NOMO-1 treated with DMSO at 0.1 percent for 48 hours (cell line): Measurements from ENCODE around the gene PPP6R2.

ENCODE experiments used
- DNase-seq: peaks from one replicate; lab custom pipeline; 2025; ENCODE audit not compliant: unreplicated experiment; lab: John Stamatoyannopoulos, UW

Gene PPP6R2

GRCh38 chr22:50342651-50343540 lies at the start of gene PPP6R2:
PPP6R2 (plus strand) TSS chr22:50343327; CDS start chr22:50393909, 50,582 bp downstream.
- peak; percentile 34 for DNase-seq

GRCh38 chr22:50293441-50294318 lies 49.4 kb upstream of the PPP6R2 start:
- no peak for DNase-seq

GRCh38 chr22:50294319-50294656 lies 48.8 kb upstream of the PPP6R2 start:
- no peak for DNase-seq

- no peak for DNase-seq
These were observed 46.3 kb upstream of the PPP6R2 start for GRCh38 chr22:50296658-50297490.

- no peak for DNase-seq
These were observed 45.4 kb upstream of the PPP6R2 start for GRCh38 chr22:50297510-50298265.

- DNase-seq = no peak
These were observed 44.9 kb upstream of the PPP6R2 start for GRCh38 chr22:50298266-50298637.

DNA sequence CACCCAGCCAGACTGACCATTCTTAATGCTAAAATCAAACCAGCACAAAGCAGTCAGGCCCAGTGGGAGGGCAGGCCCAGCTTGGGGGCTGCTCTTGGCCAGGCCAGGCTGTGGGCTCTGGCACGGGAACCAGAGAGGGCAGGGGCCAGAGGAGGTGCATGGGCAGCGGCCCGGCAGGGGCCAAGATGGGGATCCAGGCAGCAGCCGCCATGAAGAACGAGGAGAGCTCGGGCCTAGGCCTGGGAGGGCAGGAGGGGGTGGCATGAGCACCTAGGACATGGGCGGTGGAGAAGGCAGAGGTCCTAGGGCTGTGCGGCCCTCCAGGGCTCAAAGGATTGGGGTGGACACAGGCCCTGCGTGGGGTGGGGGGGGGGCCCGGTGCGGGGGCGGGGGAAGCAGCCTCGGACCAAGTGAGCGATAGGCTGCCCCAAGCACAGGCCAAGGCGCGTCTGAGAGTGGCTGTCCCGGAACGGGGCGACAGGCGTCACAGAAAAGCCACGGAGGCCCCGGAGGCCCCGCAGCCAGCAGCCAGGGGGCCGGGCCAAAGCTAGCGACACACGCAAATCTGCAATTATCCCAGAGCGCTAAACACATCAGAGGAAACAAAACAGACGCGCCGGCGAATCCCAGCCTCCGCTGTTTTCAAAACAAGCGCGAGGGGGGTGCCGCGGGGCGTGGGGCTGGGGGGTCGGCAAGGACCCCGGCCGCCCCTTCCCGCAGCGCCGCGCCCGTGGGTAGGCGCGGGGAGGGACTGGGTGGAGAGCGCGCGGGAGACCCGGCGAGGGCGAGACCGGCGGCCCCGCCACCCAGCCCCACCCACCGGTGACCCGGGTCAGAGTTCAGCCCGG lies 44.0 kb upstream of the PPP6R2 start:
- no peak for DNase-seq

DNA sequence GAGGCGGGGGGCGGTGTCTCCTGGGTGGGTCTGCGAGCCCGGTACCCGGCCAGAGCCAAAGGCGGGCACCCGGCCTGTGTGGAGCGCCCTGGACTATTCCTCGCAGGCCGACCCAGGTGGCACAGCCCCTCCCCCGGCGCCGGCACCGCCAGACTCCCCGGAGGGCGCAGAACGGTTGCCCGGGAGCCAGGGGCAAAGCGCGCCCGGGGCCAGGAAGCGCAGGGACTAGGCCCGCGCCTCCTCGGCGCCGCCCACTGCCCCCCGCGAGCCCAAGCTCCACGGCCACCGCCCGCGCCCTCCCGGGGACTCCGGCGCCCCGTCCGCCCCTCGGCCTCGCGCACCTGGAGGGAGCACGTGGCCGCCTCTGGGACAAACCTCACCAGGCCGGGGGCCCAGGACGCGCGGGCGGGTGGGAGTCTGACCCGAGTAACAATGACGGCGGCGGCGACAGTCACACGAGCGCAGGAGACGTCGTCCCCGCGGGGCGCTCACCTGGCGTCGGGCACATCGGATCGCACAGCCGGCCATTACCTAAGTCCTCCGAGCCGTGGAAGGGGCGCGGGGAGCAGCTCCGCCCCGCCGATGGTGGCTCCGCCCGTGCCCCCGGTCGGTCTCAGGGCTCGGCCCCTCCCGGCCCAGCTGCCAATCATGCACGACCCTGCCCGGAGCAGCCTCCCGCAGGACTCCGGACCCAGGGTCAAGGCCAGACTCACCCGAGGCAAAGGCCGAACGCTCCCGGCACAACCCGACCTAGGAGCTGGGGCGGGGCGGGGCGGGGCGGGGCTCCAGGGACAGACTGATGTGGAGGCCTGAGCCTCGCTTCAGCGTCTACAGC lies 43.1 kb upstream of the PPP6R2 start:
- no peak for DNase-seq

GRCh38 chr22:50300620-50301257 lies 42.4 kb upstream of the PPP6R2 start:
- no peak for DNase-seq

DNA sequence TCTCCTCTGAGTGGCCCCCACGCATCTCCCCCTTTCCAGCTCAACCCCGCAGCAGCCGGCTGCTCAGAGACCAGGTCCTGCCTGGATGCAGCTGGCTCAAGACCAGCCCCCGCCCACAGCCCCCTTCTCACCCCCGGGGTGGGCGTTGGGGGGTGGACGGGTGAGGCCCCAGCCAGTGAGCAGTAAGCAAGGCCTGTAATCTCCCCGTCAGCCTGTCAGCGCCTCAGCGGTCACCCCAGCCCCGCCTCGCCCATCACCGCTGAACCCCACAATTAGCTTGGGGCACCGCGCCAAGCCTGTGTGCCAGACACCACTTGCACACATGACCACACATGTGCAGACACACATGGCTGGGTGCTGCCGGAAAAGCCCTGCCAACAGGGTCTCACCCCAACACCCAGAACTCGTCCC lies 41.5 kb upstream of the PPP6R2 start:
- DNase-seq = no peak

- DNase-seq = no peak
These were observed 41.0 kb upstream of the PPP6R2 start for GRCh38 chr22:50302041-50302541.

DNA sequence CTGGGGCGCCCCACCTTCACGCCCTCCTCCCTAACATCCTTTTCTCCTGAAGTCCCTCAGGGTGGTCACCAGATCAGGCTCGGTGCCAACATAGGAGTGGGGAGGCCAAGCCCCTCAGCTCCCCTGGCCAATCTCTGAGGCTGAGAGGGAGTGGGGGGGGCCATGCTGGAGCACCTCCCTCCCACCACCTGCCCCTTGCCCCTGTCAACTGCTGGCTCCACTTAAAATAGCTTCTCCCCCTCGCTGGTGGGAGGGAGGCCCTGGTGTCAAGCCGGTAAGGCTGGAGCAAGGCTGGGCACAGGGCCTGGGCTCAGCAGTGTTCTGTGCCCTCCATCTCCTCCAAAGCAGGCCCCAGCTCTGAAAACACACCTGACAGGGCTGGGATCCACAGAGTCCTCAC lies 40.6 kb upstream of the PPP6R2 start:
- DNase-seq = no peak

DNA sequence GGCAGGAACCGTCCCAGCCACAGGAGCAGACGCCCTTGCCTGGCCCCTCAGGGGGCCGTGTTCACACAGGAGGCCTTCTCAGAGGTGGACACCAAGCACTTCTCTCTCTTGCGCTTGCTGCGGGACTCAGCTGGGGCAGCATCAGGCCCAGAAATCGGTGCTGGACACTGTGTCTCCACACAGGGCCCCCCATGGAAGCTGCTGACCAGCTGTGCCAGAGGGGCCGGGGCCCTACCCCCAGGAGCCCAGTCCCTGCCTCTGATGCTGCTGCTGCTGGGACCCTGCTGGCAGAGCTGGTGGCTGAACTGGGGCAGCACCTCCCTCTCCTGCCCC lies 39.6 kb upstream of the PPP6R2 start:
- peak; percentile 15 for DNase-seq

DNA sequence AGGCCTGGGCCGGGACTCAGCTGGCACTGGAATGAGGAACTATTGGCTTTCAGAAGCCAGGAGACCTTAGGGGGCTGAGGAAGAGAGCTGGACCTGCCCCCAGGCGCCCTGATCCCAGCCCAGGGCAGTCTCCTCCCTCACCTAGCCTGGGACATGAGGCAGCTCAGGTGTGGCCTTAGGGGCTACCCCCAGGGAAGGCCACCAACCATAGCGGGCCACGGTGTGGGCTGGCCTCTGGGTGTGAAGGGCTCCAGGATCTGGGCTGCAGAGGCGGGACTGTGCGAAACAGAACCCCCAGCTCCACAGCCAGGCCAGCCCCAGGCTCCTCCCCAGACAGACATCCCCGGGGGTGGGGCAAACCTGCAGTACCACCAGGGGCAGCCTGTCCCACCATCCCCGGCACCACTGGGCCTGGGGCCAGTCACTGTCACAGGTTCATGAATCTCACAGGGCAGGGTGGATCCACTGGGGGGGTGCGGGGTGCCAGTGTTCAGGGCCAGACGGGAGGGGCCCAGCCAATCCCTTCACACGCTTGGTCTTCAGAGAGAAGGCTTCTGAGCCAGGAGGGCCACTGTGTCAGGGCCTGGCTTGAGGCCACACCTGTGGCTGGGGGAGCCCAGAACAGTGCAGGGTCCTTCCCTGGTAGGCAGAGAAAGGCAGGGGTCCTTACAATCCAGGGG lies 39.1 kb upstream of the PPP6R2 start:
- DNase-seq = peak; percentile 69

DNA sequence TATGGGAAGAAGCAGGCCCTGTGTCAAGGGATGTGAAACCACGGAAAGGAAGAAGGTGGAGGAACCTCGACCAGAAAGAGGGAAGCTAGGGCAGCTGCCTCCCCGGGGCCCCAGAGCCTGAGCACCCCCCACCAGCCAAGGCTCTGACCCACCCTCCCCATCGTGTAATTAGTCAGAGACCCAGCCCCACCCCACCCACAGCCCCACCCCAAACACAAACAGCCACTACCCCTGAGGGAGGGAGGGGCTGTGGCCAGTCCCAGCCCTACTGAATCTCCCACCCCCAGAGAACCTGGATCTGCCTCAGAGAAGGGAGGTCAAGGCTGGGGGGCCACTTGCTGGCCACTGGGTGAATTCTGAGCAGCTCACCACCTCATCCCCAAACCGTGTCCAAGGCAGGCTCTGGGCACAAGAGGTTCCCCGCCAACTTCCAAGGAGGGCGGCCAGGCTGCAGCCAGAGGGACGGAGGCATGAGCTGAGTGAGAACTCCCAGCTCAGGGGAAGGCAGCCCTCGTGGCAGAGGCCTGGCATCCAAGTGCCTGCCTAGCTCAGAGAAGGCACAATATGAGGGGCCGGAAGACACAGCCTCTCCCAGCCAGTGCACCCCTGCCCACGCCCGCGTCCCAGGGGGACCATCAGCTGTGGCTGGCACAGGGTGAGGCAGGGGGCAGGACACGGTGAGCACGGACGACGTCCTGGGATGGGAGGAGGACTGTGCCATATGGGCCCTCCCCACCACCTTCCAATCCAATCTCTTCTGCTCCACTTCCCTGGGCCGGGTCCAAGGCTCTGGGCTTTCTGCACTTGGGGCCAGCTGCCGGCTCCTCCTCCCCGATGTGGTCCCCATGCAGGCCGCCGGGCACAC lies 38.4 kb upstream of the PPP6R2 start:
- DNase-seq = peak; percentile 83

- no peak for DNase-seq
These were observed 37.7 kb upstream of the PPP6R2 start for GRCh38 chr22:50305393-50305922.
